ENCODE data around the gene TGDS.

TGDS gene

DNA sequence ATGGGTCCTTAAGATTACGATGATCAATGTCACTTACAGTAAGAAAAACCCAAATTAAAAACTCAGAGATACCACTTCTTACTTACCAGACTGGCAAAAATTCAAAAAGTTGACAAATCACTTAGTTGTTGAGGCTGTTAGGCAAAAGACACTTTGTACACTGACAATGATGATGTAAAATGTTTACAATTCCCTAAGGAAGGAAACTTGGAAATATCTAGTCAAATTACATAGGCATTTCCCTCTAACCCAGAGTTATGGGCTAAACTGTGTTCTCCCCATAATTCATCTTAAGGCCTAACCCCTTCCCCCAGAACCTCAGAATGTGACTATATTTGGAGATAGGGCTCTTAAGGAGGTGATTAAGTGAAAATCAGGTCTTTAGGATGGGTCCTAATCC is 12.0 kb downstream of the TGDS start:
- Histone ChIP-seq H3K4me2 (ENCODE audit: low read depth, low read length) (no peak overlapping the region), H3F3A (ENCODE audit: insufficient read depth, low read length) (no peaks in the 10 kb centered on the region), H4K20me1 (ENCODE audit: insufficient read depth, low read length) (no peaks in the 10 kb centered on the region), H2AFZ (ENCODE audit: low read length) (no peak overlapping the region), H3K36me3 (replicated peaks; ENCODE audit: insufficient read depth, low read length) (peaks cover 20% of the 10 kb centered on the region), H3K9me3 (replicated peaks; ENCODE audit: insufficient read depth, low read length) (no peaks in the 10 kb centered on the region), H3K9me2 (replicated peaks; ENCODE audit: insufficient read depth, low read length) (no peaks in the 10 kb centered on the region), H3K9ac (ENCODE audit: low read length) (no peak overlapping the region), H3K79me2 (ENCODE audit: low read length) (peaks cover 14% of the 10 kb centered on the region; the same call in 1 of the 2 replicates), H3K27ac (ENCODE audit: low read length) (no peak overlapping the region), H3K4me3 (ENCODE audit: low read length) (no peak overlapping the region), H3K27me3 (replicated peaks; ENCODE audit: insufficient read depth, low read length) (no peaks in the 10 kb centered on the region), H3K4me1 (ENCODE audit: low read length) (no peaks in the 10 kb centered on the region)
- TF ChIP-seq EZH2phosphoT487 (IDR thresholded peaks at IDR 0.05; ENCODE audit: low read length) (no peak), CTCF (IDR thresholded peaks at IDR 0.05; ENCODE audit: low read length) (no peak), EZH2 (optimal IDR thresholded peaks at IDR 0.05; ENCODE audit: low read depth, low read length) (no peak)
- no peak for DNase-seq

DNA sequence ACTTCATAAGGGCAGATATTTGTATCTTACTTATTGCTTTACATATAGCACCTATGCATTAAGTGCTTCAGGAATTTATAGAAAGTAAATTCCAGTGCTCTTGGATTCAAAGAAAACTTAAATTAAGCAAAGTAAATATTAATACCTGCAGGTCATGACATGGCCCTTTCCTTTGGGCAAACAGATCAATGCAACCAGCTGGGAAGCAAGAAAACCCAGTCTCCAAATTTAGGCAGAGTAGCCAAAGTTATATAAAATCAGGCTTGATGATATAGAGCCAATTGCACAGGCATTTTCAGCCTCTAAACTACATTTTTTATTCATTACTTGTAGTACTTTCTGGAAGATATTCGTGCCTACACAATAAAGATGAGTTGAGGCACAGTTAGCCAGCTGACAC is 16.9 kb downstream of the TGDS start:
- Histone ChIP-seq H3K9ac (ENCODE audit: low read length) (no peak overlapping the region), H3K4me2 (ENCODE audit: low read depth, low read length) (no peak overlapping the region), H3K27ac (ENCODE audit: low read length) (no peak overlapping the region), H4K20me1 (ENCODE audit: insufficient read depth, low read length) (no peaks in the 10 kb centered on the region; the same call in 1 of the 2 replicates), H3K79me2 (ENCODE audit: low read length) (no peaks in the 10 kb centered on the region), H2AFZ (ENCODE audit: low read length) (no peak overlapping the region), H3F3A (ENCODE audit: insufficient read depth, low read length) (no peaks in the 10 kb centered on the region), H3K4me1 (ENCODE audit: low read length) (no peaks in the 10 kb centered on the region), H3K27me3 (replicated peaks; ENCODE audit: insufficient read depth, low read length) (no peaks in the 10 kb centered on the region), H3K36me3 (replicated peaks; ENCODE audit: insufficient read depth, low read length) (peaks cover 20% of the 10 kb centered on the region), H3K9me2 (replicated peaks; ENCODE audit: insufficient read depth, low read length) (no peaks in the 10 kb centered on the region), H3K4me3 (ENCODE audit: low read length) (no peak overlapping the region), H3K9me3 (replicated peaks; ENCODE audit: insufficient read depth, low read length) (no peaks in the 10 kb centered on the region)
- TF ChIP-seq EZH2phosphoT487 (IDR thresholded peaks at IDR 0.05; ENCODE audit: low read length) (no peak), EZH2 (optimal IDR thresholded peaks at IDR 0.05; ENCODE audit: low read depth, low read length) (no peak), CTCF (IDR thresholded peaks at IDR 0.05; ENCODE audit: low read length) (no peak)
- no peak for DNase-seq

DNA sequence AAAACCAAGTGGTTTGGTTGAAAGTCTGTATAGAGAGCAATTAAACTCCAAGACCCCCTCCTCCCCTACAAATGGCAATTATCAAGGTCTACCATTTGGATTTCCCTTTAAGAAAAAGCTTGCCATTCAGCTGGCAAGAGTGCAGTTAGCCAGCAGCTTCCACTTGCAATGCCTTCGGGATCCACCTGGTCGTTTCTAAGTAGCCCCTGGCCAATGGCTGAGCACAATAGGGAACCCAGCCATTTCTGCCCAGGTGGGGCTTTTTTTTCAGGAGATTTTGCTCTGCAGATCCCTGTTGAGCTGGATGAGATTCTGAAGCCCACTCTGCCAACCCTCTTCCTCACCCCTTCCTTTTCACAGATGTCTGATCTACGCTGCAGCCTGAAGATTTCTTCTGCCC is 26.3 kb downstream of the TGDS start:
- no peak for DNase-seq
- no peaks in the 10 kb centered on the region; the same call in 1 of the 2 replicates for H3K36me3 ChIP-seq (replicated peaks; ENCODE audit: insufficient read depth, low read length)
- no peaks in the 10 kb centered on the region for H3K79me2 ChIP-seq (ENCODE audit: low read length)
- H3K4me2 ChIP-seq (ENCODE audit: low read depth, low read length): no peak overlapping the region
- H4K20me1 ChIP-seq (ENCODE audit: insufficient read depth, low read length): no peaks in the 10 kb centered on the region
- H3K27me3 ChIP-seq (replicated peaks; ENCODE audit: insufficient read depth, low read length): no peaks in the 10 kb centered on the region
- H3K4me1 ChIP-seq (ENCODE audit: low read length): no peaks in the 10 kb centered on the region
- H2AFZ ChIP-seq (ENCODE audit: low read length): no peak overlapping the region
- no peaks in the 10 kb centered on the region for H3K9me2 ChIP-seq (replicated peaks; ENCODE audit: insufficient read depth, low read length)
- no peak overlapping the region for H3K27ac ChIP-seq (ENCODE audit: low read length)
- TF ChIP-seq CTCF (IDR thresholded peaks at IDR 0.05; ENCODE audit: low read length) (no peak), EZH2 (optimal IDR thresholded peaks at IDR 0.05; ENCODE audit: low read depth, low read length) (no peak), EZH2phosphoT487 (IDR thresholded peaks at IDR 0.05; ENCODE audit: low read length) (no peak)
- H3K9ac ChIP-seq (ENCODE audit: low read length): no peak overlapping the region
- H3F3A ChIP-seq (ENCODE audit: insufficient read depth, low read length): no peaks in the 10 kb centered on the region
- no peaks in the 10 kb centered on the region for H3K9me3 ChIP-seq (replicated peaks; ENCODE audit: insufficient read depth, low read length)
- H3K4me3 ChIP-seq (ENCODE audit: low read length): no peak overlapping the region

Data from MM.1S (cell line).